Measurements from ENCODE around the gene AP3B1.
A peak's percentile ranks its signal among the peaks of the same experiment; 100 is the strongest.

AP3B1 gene

GRCh38 chr5:78058625-78059024, 235.9 kb downstream of the AP3B1 start:
- H3K4me3 ChIP-seq (ENCODE audit: low read length, poor library complexity, severe bottlenecking) = no peak overlapping the region
- H2AFZ ChIP-seq (ENCODE audit: low read length) = no peak overlapping the region
- H3K9ac ChIP-seq (ENCODE audit: low read depth, low read length, poor library complexity, severe bottlenecking) = no peak overlapping the region
- TF ChIP-seq CTCF (conservative IDR thresholded peaks at IDR 0.05; ENCODE audit: low read length) (no peak), EZH2phosphoT487 (IDR thresholded peaks at IDR 0.05; ENCODE audit: borderline replicate concordance) (no peak)
- H4K20me1 ChIP-seq (ENCODE audit: insufficient read depth, low read length, poor library complexity, severe bottlenecking) = no peaks in the 10 kb centered on the region
- no peaks in the 10 kb centered on the region for H3K9me2 ChIP-seq (replicated peaks; ENCODE audit: low read depth, low read length)
- H3K79me2 ChIP-seq (ENCODE audit: insufficient read depth, low read length) = no peaks in the 10 kb centered on the region
- H3K9me3 ChIP-seq (ENCODE audit: insufficient read depth, low read depth, low read length) = no peaks in the 10 kb centered on the region
- no peaks in the 10 kb centered on the region for H3F3A ChIP-seq (ENCODE audit: low read depth)
- H3K4me1 ChIP-seq (ENCODE audit: insufficient read depth, low read length, poor library complexity, severe bottlenecking) = peaks cover 54% of the 10 kb centered on the region
- H3K27me3 ChIP-seq (ENCODE audit: insufficient read depth, low read length, poor library complexity, severe bottlenecking) = no peaks in the 10 kb centered on the region
- H3K4me2 ChIP-seq (ENCODE audit: low read depth, low read length, poor library complexity, severe bottlenecking) = no peak overlapping the region
- no peaks in the 10 kb centered on the region for H3K36me3 ChIP-seq (ENCODE audit: insufficient read depth, low read length)

GRCh38 chr5:78056901-78057514, 237.5 kb downstream of the AP3B1 start:
- Histone ChIP-seq H3K9me3 (ENCODE audit: insufficient read depth, low read depth, low read length) (no peaks in the 10 kb centered on the region), H3K4me3 (ENCODE audit: low read length, poor library complexity, severe bottlenecking) (no peak overlapping the region), H3K9me2 (replicated peaks; ENCODE audit: low read depth, low read length) (no peaks in the 10 kb centered on the region), H3K9ac (ENCODE audit: low read depth, low read length, poor library complexity, severe bottlenecking) (no peak overlapping the region), H3K4me2 (ENCODE audit: low read depth, low read length, poor library complexity, severe bottlenecking) (peak overlapping the region; percentile 2), H2AFZ (ENCODE audit: low read length) (no peak overlapping the region), H3K4me1 (ENCODE audit: insufficient read depth, low read length, poor library complexity, severe bottlenecking) (peaks cover 46% of the 10 kb centered on the region), H4K20me1 (ENCODE audit: insufficient read depth, low read length, poor library complexity, severe bottlenecking) (no peaks in the 10 kb centered on the region), H3F3A (ENCODE audit: low read depth) (no peaks in the 10 kb centered on the region), H3K79me2 (ENCODE audit: insufficient read depth, low read length) (no peaks in the 10 kb centered on the region), H3K27me3 (ENCODE audit: insufficient read depth, low read length, poor library complexity, severe bottlenecking) (no peaks in the 10 kb centered on the region), H3K36me3 (ENCODE audit: insufficient read depth, low read length) (no peaks in the 10 kb centered on the region)
- TF ChIP-seq EZH2phosphoT487 (IDR thresholded peaks at IDR 0.05; ENCODE audit: borderline replicate concordance) (no peak), CTCF (conservative IDR thresholded peaks at IDR 0.05; ENCODE audit: low read length) (peak; percentile 37)

GRCh38 chr5:78056053-78056452, 238.4 kb downstream of the AP3B1 start:
- no peaks in the 10 kb centered on the region for H4K20me1 ChIP-seq (ENCODE audit: insufficient read depth, low read length, poor library complexity, severe bottlenecking)
- H3K9ac ChIP-seq (ENCODE audit: low read depth, low read length, poor library complexity, severe bottlenecking) = no peak overlapping the region
- peak overlapping the region; percentile 2 for H3K4me2 ChIP-seq (ENCODE audit: low read depth, low read length, poor library complexity, severe bottlenecking)
- H3K9me3 ChIP-seq (ENCODE audit: insufficient read depth, low read depth, low read length) = no peaks in the 10 kb centered on the region
- no peak overlapping the region for H2AFZ ChIP-seq (ENCODE audit: low read length)
- H3K4me3 ChIP-seq (ENCODE audit: low read length, poor library complexity, severe bottlenecking) = no peak overlapping the region
- peaks cover 46% of the 10 kb centered on the region for H3K4me1 ChIP-seq (ENCODE audit: insufficient read depth, low read length, poor library complexity, severe bottlenecking)
- H3K36me3 ChIP-seq (ENCODE audit: insufficient read depth, low read length) = no peaks in the 10 kb centered on the region
- H3K9me2 ChIP-seq (replicated peaks; ENCODE audit: low read depth, low read length) = no peaks in the 10 kb centered on the region
- H3K79me2 ChIP-seq (ENCODE audit: insufficient read depth, low read length) = no peaks in the 10 kb centered on the region
- TF ChIP-seq EZH2phosphoT487 (IDR thresholded peaks at IDR 0.05; ENCODE audit: borderline replicate concordance) (no peak), CTCF (conservative IDR thresholded peaks at IDR 0.05; ENCODE audit: low read length) (no peak)
- H3F3A ChIP-seq (ENCODE audit: low read depth) = peaks cover 8% of the 10 kb centered on the region; the same call in 1 of the 2 replicates
- H3K27me3 ChIP-seq (ENCODE audit: insufficient read depth, low read length, poor library complexity, severe bottlenecking) = no peaks in the 10 kb centered on the region
